ENCODE results near the gene RPL7L1.

Gene RPL7L1

DNA sequence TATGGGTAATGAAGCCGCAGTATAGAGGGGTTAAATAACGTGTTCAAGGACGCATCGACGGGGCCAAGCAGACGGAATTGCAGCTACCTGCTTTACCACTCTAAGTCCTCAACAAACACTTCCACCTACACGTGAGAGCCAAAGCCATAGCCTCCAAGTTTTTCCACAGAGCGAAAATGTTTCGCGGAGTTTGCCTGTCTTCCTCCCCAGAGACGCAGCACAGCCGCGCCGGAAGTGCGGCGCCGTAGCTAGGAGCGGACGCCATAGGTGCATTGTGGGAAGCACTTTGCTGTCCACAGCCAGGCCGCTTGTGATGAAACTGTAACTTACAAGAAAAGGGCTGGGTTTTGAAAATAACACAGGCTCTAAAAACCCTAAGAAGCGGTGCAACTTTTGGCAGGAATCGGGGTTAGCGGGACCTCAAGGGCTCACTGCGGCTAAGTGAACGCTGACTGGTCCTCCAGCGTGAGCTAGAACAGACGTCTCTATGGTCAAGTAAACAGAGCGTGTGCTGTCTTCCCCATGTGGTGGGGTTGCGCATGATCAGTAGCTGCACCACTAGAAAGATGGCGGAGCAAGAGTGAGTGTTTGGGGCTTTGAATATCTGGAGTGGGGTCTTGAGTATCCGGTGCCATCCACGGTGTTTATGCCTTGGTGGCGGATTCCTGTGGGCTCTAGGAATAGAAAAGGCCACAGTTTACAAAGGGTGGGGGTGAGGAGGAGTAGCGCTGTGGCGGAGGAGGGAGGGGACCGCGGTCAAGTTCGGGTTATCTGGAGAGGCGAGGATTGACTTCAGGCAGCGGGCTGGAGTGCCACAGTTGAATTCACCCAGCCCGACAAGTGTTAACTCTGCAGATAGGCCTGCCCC is at the start of gene RPL7L1:
Gene RPL7L1 (plus strand): TSS at position 245 of the 868 bp plus-strand sequence. CDS start 295 bp downstream, at position 540.
- Mint-ChIP-seq H3K4me1 (peaks cover 14% of the 10 kb centered on the region), H3K36me3 (ENCODE audit: low read depth) (peaks cover 25% of the 10 kb centered on the region), H3K4me3 (peak within 1 kb of the TSS; percentile 93 to 95 (median 95)), H3K27ac (peak within 1 kb of the TSS; percentile 98 to 99 (median 99)), H3K9me3 (no peaks in the 10 kb centered on the region), H3K27me3 (ENCODE audit: low read depth) (no peaks in the 10 kb centered on the region)
- TF ChIP-seq, protein P1, sequence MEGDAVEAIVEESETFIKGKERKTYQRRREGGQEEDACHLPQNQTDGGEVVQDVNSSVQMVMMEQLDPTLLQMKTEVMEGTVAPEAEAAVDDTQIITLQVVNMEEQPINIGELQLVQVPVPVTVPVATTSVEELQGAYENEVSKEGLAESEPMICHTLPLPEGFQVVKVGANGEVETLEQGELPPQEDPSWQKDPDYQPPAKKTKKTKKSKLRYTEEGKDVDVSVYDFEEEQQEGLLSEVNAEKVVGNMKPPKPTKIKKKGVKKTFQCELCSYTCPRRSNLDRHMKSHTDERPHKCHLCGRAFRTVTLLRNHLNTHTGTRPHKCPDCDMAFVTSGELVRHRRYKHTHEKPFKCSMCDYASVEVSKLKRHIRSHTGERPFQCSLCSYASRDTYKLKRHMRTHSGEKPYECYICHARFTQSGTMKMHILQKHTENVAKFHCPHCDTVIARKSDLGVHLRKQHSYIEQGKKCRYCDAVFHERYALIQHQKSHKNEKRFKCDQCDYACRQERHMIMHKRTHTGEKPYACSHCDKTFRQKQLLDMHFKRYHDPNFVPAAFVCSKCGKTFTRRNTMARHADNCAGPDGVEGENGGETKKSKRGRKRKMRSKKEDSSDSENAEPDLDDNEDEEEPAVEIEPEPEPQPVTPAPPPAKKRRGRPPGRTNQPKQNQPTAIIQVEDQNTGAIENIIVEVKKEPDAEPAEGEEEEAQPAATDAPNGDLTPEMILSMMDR (IDR thresholded peaks at IDR 0.05; ENCODE audit: unreplicated experiment in 3 of 3) = peak in 2 of 3 experiments; percentile 8 to 24

DNA sequence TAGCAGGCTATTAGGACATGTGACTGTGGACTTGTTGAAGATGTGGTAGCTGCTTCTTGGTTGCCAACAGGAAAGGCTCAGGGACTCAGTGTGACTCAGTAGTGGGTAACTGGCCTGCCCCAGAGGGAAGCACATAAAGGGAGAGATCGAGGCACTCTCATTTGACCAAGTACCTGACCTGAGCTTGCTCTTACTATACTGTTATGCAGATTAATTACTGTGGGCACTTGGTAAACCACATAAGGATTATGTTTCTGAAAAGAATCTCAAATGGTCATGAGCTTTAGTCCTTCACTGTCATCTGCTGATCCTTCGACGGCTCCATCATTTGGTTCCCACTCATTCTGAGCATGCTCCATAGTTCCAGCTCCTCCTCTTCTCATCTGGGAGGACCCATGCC is 48.2 kb upstream of the RPL7L1 start:
- no peaks in the 10 kb centered on the region for H3K9me3 Mint-ChIP-seq
- H3K4me1 Mint-ChIP-seq = no peaks in the 10 kb centered on the region
- peaks cover 48% of the 10 kb centered on the region for H3K36me3 Mint-ChIP-seq (ENCODE audit: low read depth)
- TF ChIP-seq, protein P1 (IDR thresholded peaks at IDR 0.05; ENCODE audit: unreplicated experiment in 3 of 3) = no peak
- no peaks in the 10 kb centered on the region for H3K27me3 Mint-ChIP-seq (ENCODE audit: low read depth)
- no peak overlapping the region for H3K4me3 Mint-ChIP-seq
- no peak overlapping the region for H3K27ac Mint-ChIP-seq

- TF ChIP-seq, protein P1 (IDR thresholded peaks at IDR 0.05; ENCODE audit: unreplicated experiment in 3 of 3) = no peak
- H3K9me3 Mint-ChIP-seq = no peaks in the 10 kb centered on the region
- no peak overlapping the region for H3K4me3 Mint-ChIP-seq
- no peak overlapping the region for H3K27ac Mint-ChIP-seq
- no peaks in the 10 kb centered on the region for H3K4me1 Mint-ChIP-seq
- no peaks in the 10 kb centered on the region for H3K27me3 Mint-ChIP-seq (ENCODE audit: low read depth)
- peaks cover 23% of the 10 kb centered on the region for H3K36me3 Mint-ChIP-seq (ENCODE audit: low read depth)
Observed at GRCh38 chr6:42834056-42834455, 45.4 kb upstream of the RPL7L1 start.

DNA sequence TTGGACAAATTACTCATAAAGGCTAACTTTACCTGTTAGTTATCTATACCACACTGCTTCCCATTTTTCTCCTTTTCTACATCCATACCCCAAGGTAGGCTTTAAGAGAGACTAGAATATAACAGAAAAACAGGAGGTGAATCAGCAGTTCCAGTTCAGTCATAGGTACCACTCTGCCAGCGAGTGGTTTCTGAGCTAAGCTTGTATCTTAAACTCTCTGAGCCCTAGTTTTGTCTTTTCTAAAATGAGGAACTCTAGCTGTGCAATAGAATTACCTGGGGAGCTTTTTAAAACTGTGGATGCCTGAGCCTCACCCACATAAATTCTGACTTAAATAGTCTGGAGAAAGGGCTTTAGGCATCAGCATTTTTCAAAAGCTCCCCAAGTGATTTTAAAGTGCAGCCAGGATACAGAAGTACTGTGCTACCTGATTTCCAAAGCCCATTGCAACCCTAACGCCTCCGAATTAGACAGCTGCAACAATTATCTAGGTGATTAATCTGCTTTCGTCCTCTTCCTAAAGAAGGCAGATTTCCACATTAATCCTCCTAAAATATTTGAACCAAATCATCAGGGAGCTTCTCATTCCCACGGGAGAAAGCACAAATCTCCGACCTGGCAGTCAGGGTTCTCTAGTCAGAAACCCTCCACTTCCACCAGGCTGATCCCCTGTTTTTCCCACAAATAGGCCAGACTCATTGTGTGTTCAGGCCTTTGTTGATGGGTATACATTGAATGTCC is 37.4 kb upstream of the RPL7L1 start:
- Mint-ChIP-seq H3K36me3 (ENCODE audit: low read depth) (peaks cover 21% of the 10 kb centered on the region), H3K4me1 (peaks cover 11% of the 10 kb centered on the region)

GRCh38 chr6:42845327-42845694 is 34.1 kb upstream of the RPL7L1 start:
- TF ChIP-seq, protein P1 (IDR thresholded peaks at IDR 0.05; ENCODE audit: unreplicated experiment in 3 of 3) = no peak
- peaks cover 22% of the 10 kb centered on the region for H3K36me3 Mint-ChIP-seq (ENCODE audit: low read depth)
- H3K9me3 Mint-ChIP-seq = no peaks in the 10 kb centered on the region
- H3K4me1 Mint-ChIP-seq = peaks cover 11% of the 10 kb centered on the region
- H3K27me3 Mint-ChIP-seq (ENCODE audit: low read depth) = no peaks in the 10 kb centered on the region
- no peak overlapping the region for H3K4me3 Mint-ChIP-seq
- no peak overlapping the region for H3K27ac Mint-ChIP-seq

More for the DNA sequence above, 37.4 kb upstream of the RPL7L1 start:
- Mint-ChIP-seq H3K27ac (no peak overlapping the region), H3K4me3 (no peak overlapping the region), H3K9me3 (no peaks in the 10 kb centered on the region), H3K27me3 (ENCODE audit: low read depth) (no peaks in the 10 kb centered on the region)
- TF ChIP-seq, protein P1 (IDR thresholded peaks at IDR 0.05; ENCODE audit: unreplicated experiment in 3 of 3) = no peak
